ENCODE measurements around the gene DLEC1.

DNA sequence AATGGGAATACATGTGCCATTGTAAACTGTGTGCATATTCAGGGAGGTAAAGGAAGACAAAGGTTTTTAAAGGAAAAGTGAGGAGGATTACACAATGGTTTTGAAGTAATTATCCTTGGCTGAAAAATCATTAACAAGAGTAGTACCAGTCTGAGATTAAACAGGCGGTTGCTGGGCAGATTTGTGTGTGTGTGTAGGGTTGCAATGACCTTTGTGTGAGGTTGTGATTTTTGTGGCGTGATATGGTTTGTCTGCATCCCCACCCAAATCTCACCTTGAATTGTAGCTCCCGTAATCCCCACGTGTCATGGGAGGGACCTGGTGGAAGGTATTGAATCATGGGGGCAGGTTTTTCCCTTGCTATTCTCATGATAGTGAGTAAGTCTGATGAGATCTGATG is 7.0 kb downstream of the DLEC1 start:
- TF ChIP-seq, protein P1, sequence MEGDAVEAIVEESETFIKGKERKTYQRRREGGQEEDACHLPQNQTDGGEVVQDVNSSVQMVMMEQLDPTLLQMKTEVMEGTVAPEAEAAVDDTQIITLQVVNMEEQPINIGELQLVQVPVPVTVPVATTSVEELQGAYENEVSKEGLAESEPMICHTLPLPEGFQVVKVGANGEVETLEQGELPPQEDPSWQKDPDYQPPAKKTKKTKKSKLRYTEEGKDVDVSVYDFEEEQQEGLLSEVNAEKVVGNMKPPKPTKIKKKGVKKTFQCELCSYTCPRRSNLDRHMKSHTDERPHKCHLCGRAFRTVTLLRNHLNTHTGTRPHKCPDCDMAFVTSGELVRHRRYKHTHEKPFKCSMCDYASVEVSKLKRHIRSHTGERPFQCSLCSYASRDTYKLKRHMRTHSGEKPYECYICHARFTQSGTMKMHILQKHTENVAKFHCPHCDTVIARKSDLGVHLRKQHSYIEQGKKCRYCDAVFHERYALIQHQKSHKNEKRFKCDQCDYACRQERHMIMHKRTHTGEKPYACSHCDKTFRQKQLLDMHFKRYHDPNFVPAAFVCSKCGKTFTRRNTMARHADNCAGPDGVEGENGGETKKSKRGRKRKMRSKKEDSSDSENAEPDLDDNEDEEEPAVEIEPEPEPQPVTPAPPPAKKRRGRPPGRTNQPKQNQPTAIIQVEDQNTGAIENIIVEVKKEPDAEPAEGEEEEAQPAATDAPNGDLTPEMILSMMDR (IDR thresholded peaks at IDR 0.05), result no peak
- no peak for TF ChIP-seq POLR2A (IDR thresholded peaks at IDR 0.05)
- no peak for TF ChIP-seq EP300 (IDR thresholded peaks at IDR 0.05)

All from suprapubic skin (tissue), 3 donors.